PFSK-1 (cell line): ENCODE measurements around the gene ABCA1.

Experiments used
- POLR2AphosphoS5 ChIP-seq: IDR thresholded peaks from 2 replicates; pipeline ENCODE4 v1.6.1; 2012; ENCODE audit warnings: low read depth, mild to moderate bottlenecking, control low read depth, low read length, moderate library complexity
- TAF1 ChIP-seq: IDR thresholded peaks from 2 replicates; pipeline ENCODE4 v1.6.1; 2012; ENCODE audit warnings: low read length, control low read depth, borderline replicate concordance; ENCODE audit not compliant: insufficient read depth

- TF ChIP-seq TAF1 (no peak), POLR2AphosphoS5 (no peak)
Measured at GRCh38 chr9:104748359-104749031, 179.5 kb downstream of the ABCA1 start.
